Karpas-422 (cell line): ENCODE data around the gene TRPT1. TPM values are rescaled to one million over a fixed set of nuclear protein-coding genes. Genes with fewer than 3 reads are reported as not detected.
A peak's percentile ranks its signal among the peaks of the same experiment; 100 is the strongest.

Experiments used
- DNase-seq: peaks from one replicate; pipeline ENCODE4 v3.0.0-alpha.2; 2015
- H2AFZ ChIP-seq: fragments of 200-600 bp; sonication (generic); 2 replicates; pipeline ENCODE4 v1.6.1; 2014; ENCODE audit warnings: antibody characterized with exemption, low read length, mixed read lengths
- H3K27ac ChIP-seq: fragments of 200-600 bp; sonication (generic); 2 replicates; pipeline ENCODE4 v1.5.1; 2014; ENCODE audit warnings: mild to moderate bottlenecking, low read length, moderate library complexity
- H3K27me3 ChIP-seq: fragments of 200-600 bp; sonication (generic); 2 replicates; pipeline ENCODE4 v1.6.1; 2014; ENCODE audit warnings: low read length, mixed read lengths
- H3K36me3 ChIP-seq: fragments of 200-600 bp; sonication (generic); 2 replicates; pipeline ENCODE4 v1.6.1; 2014; ENCODE audit warnings: low read length, mixed read lengths; ENCODE audit not compliant: insufficient read depth
- H3K4me1 ChIP-seq: fragments of 200-600 bp; sonication (generic); 2 replicates; pipeline ENCODE4 v1.6.1; 2014; ENCODE audit warnings: mild to moderate bottlenecking, low read length, mixed read lengths
- H3K4me2 ChIP-seq: fragments of 200-600 bp; sonication (generic); 2 replicates; pipeline ENCODE4 v1.6.1; 2014; ENCODE audit warnings: low read length, low read depth, mild to moderate bottlenecking; ENCODE audit not compliant: poor library complexity, severe bottlenecking
- H3K4me3 ChIP-seq: fragments of 200-600 bp; sonication (generic); 2 replicates; pipeline ENCODE4 v1.5.1; 2014; ENCODE audit warnings: mild to moderate bottlenecking, antibody characterized with exemption, low read length, mixed read lengths
- H3K79me2 ChIP-seq: fragments of 200-600 bp; sonication (generic); 2 replicates; pipeline ENCODE4 v1.6.1; 2014; ENCODE audit warnings: mild to moderate bottlenecking, low read length, mixed read lengths
- H3K9ac ChIP-seq: fragments of 200-600 bp; sonication (generic); 2 replicates; pipeline ENCODE4 v1.6.0; 2014; ENCODE audit warnings: low read length
- H3K9me2 ChIP-seq: fragments of 200-600 bp; sonication (generic), shearing (Covaris generic); replicated peaks from 2 replicates; pipeline ENCODE4 v1.6.0; 2014; ENCODE audit warnings: mild to moderate bottlenecking, low read length, moderate library complexity; ENCODE audit not compliant: insufficient read depth
- H3K9me3 ChIP-seq: fragments of 300-700, 200-600 bp; sonication (generic); 2 replicates; pipeline ENCODE4 v1.6.1; 2014; ENCODE audit warnings: low read length, mixed read lengths
- H4K20me1 ChIP-seq: fragments of 200-600 bp; sonication (generic); 2 replicates; pipeline ENCODE4 v1.6.1; 2014; ENCODE audit warnings: mild to moderate bottlenecking, antibody characterized with exemption, low read length, low read depth; ENCODE audit not compliant: insufficient read depth
- total RNA-seq: library from RNA; depleted of rRNA; stranded (reverse); fragments of >200 nt; shearing (Covaris generic); gene quantifications from 2 replicates; pipeline ENCODE4 v1.2.3, GENCODE V29; 2014; ENCODE audit warnings: low replicate concordance

Gene TRPT1
- total RNA-seq, 1 experiment from 2014 or later = 90.4 TPM

GRCh38 chr11:64224891-64225607, 937 bp downstream of the TRPT1 start:
- peak overlapping the region; percentile 87 for H3K27ac ChIP-seq
- peak overlapping the region; percentile 100 for H3K4me2 ChIP-seq
- 0 out of 2 replicates have a peak, but pooled peaks cover 5% of the 10 kb centered on the region for H3K36me3 ChIP-seq
- no peak overlapping the region for H2AFZ ChIP-seq
- H3K9me2 ChIP-seq = no peaks in the 10 kb centered on the region
- no peaks in the 10 kb centered on the region for H3K27me3 ChIP-seq
- peak; percentile 79 for DNase-seq
- peaks cover 16% of the 10 kb centered on the region for H3K79me2 ChIP-seq
- peaks cover 49% of the 10 kb centered on the region for H3K4me1 ChIP-seq
- no peaks in the 10 kb centered on the region for H4K20me1 ChIP-seq
- no peaks in the 10 kb centered on the region for H3K9me3 ChIP-seq
- peak overlapping the region; percentile 100 for H3K9ac ChIP-seq
- peak overlapping the region; percentile 99 for H3K4me3 ChIP-seq

GRCh38 chr11:64224151-64224890, 1.7 kb downstream of the TRPT1 start:
- H3K9me3 ChIP-seq = no peaks in the 10 kb centered on the region
- H3K4me3 ChIP-seq = peak overlapping the region; percentile 99
- H2AFZ ChIP-seq = no peak overlapping the region
- H3K27ac ChIP-seq = peak overlapping the region; percentile 87
- H4K20me1 ChIP-seq = no peaks in the 10 kb centered on the region
- peak overlapping the region; percentile 100 for H3K9ac ChIP-seq
- peak overlapping the region; percentile 100 for H3K4me2 ChIP-seq
- no peak for DNase-seq
- H3K36me3 ChIP-seq = 0 out of 2 replicates have a peak, but pooled peaks cover 5% of the 10 kb centered on the region
- no peaks in the 10 kb centered on the region for H3K9me2 ChIP-seq
- H3K27me3 ChIP-seq = no peaks in the 10 kb centered on the region
- peaks cover 16% of the 10 kb centered on the region for H3K79me2 ChIP-seq
- H3K4me1 ChIP-seq = peaks cover 42% of the 10 kb centered on the region

GRCh38 chr11:64223001-64223651, 2.9 kb downstream of the TRPT1 start:
- no peak for DNase-seq
- no peaks in the 10 kb centered on the region for H3K9me2 ChIP-seq
- peaks cover 37% of the 10 kb centered on the region for H3K4me1 ChIP-seq
- no peak overlapping the region for H2AFZ ChIP-seq
- no peak overlapping the region for H3K4me2 ChIP-seq
- H3K4me3 ChIP-seq = no peak overlapping the region
- H3K79me2 ChIP-seq = peaks cover 16% of the 10 kb centered on the region
- no peaks in the 10 kb centered on the region for H3K27me3 ChIP-seq
- H3K9ac ChIP-seq = no peak overlapping the region; the same call in 1 of the 2 replicates
- H4K20me1 ChIP-seq = no peaks in the 10 kb centered on the region
- no peaks in the 10 kb centered on the region for H3K9me3 ChIP-seq
- peak overlapping the region; percentile 87 for H3K27ac ChIP-seq
- peaks cover 5% of the 10 kb centered on the region; the same call in 1 of the 2 replicates for H3K36me3 ChIP-seq

GRCh38 chr11:64222651-64223000, 3.4 kb downstream of the TRPT1 start:
- H3K4me2 ChIP-seq = no peak overlapping the region
- H3K9ac ChIP-seq = no peak overlapping the region
- no peaks in the 10 kb centered on the region for H3K9me3 ChIP-seq
- no peak overlapping the region for H3K4me3 ChIP-seq
- no peaks in the 10 kb centered on the region for H3K9me2 ChIP-seq
- H2AFZ ChIP-seq = no peak overlapping the region
- no peak for DNase-seq
- peaks cover 5% of the 10 kb centered on the region; the same call in 1 of the 2 replicates for H3K36me3 ChIP-seq
- H3K79me2 ChIP-seq = peaks cover 16% of the 10 kb centered on the region
- H3K27ac ChIP-seq = no peak overlapping the region
- H4K20me1 ChIP-seq = no peaks in the 10 kb centered on the region
- no peaks in the 10 kb centered on the region for H3K27me3 ChIP-seq
- H3K4me1 ChIP-seq = peaks cover 36% of the 10 kb centered on the region

- no peaks in the 10 kb centered on the region for H3K9me3 ChIP-seq
- H3K4me2 ChIP-seq = no peak overlapping the region
- 0 out of 2 replicates have a peak, but pooled peaks cover 3% of the 10 kb centered on the region for H3K79me2 ChIP-seq
- no peak overlapping the region for H3K9ac ChIP-seq
- H4K20me1 ChIP-seq = no peaks in the 10 kb centered on the region
- no peak overlapping the region for H2AFZ ChIP-seq
- peaks cover 5% of the 10 kb centered on the region; the same call in 1 of the 2 replicates for H3K36me3 ChIP-seq
- H3K9me2 ChIP-seq = no peaks in the 10 kb centered on the region
- H3K4me3 ChIP-seq = no peak overlapping the region
- H3K4me1 ChIP-seq = peaks cover 26% of the 10 kb centered on the region
- no peak for DNase-seq
- no peaks in the 10 kb centered on the region for H3K27me3 ChIP-seq
- H3K27ac ChIP-seq = no peak overlapping the region
Observed at GRCh38 chr11:64220798-64221197, 5.2 kb downstream of the TRPT1 start.

GRCh38 chr11:64220271-64220670, 5.7 kb downstream of the TRPT1 start:
- H3K36me3 ChIP-seq = peaks cover 5% of the 10 kb centered on the region; the same call in 1 of the 2 replicates

GRCh38 chr11:64219755-64220154, 6.2 kb downstream of the TRPT1 start:
- no peak for DNase-seq
- Histone ChIP-seq H3K4me3 (no peak overlapping the region), H3K27ac (no peak overlapping the region), H3K36me3 (peaks cover 5% of the 10 kb centered on the region; the same call in 1 of the 2 replicates), H3K9me2 (no peaks in the 10 kb centered on the region), H3K27me3 (no peaks in the 10 kb centered on the region), H3K9ac (no peak overlapping the region), H2AFZ (no peak overlapping the region), H3K4me1 (peaks cover 28% of the 10 kb centered on the region), H3K9me3 (no peaks in the 10 kb centered on the region), H4K20me1 (no peaks in the 10 kb centered on the region), H3K79me2 (no peaks in the 10 kb centered on the region), H3K4me2 (no peak overlapping the region)

More at GRCh38 chr11:64220271-64220670, 5.7 kb downstream of the TRPT1 start:
- Histone ChIP-seq H3K9me3 (no peaks in the 10 kb centered on the region), H4K20me1 (no peaks in the 10 kb centered on the region), H3K27ac (no peak overlapping the region), H3K9me2 (no peaks in the 10 kb centered on the region), H2AFZ (no peak overlapping the region), H3K4me2 (no peak overlapping the region), H3K4me1 (peaks cover 28% of the 10 kb centered on the region), H3K4me3 (no peak overlapping the region), H3K27me3 (no peaks in the 10 kb centered on the region), H3K79me2 (0 out of 2 replicates have a peak, but pooled peaks cover 3% of the 10 kb centered on the region), H3K9ac (no peak overlapping the region)
- no peak for DNase-seq

GRCh38 chr11:64219354-64219684, 6.7 kb downstream of the TRPT1 start:
- H3K36me3 ChIP-seq = peaks cover 5% of the 10 kb centered on the region; the same call in 1 of the 2 replicates
- H3K4me3 ChIP-seq = no peak overlapping the region
- H3K4me1 ChIP-seq = peaks cover 28% of the 10 kb centered on the region
- no peaks in the 10 kb centered on the region for H3K9me2 ChIP-seq
- H3K27ac ChIP-seq = no peak overlapping the region
- H3K4me2 ChIP-seq = no peak overlapping the region
- no peaks in the 10 kb centered on the region for H4K20me1 ChIP-seq
- no peaks in the 10 kb centered on the region for H3K27me3 ChIP-seq
- no peak overlapping the region for H3K9ac ChIP-seq
- H3K9me3 ChIP-seq = no peaks in the 10 kb centered on the region
- DNase-seq = no peak
- H2AFZ ChIP-seq = no peak overlapping the region
- no peaks in the 10 kb centered on the region for H3K79me2 ChIP-seq
